Renal pelvis (tissue), 12 donors: ENCODE results near the gene LRRC10B. TPM values are rescaled to one million over a fixed set of nuclear protein-coding genes. Genes with fewer than 3 reads are reported as not detected.
"Not testable (repeated sequence)": the region's sequence is repeated elsewhere in the genome, so short reads cannot be mapped to it uniquely, and the experiment has no call there.

ENCODE experiments used
- DNase-seq: peaks from one replicate; pipeline ENCODE4 v3.0.0-alpha.2; 2013
- long read RNA-seq, 16 experiments: transcript quantifications; one replicate each; lab custom pipeline, GENCODE V29; 2026
- polyA plus RNA-seq, 3 donors: library from polyadenylated mRNA; unstranded; fragments of 120-200 nt; gene quantifications; one replicate each; pipeline ENCODE4 v1.2.1, GENCODE V29; 2013; ENCODE audit not compliant: insufficient read length in 3 of 3

LRRC10B gene
- polyA plus RNA-seq: 1 to 10 TPM; 1.2 to 2.3 (median 1.4) TPM
- long read RNA-seq, donor 1, transcript LRRC10B-201 (1 exons, 2,219 nt): major isoform, 8 of 8 reads
- long read RNA-seq, donor 1, partial matches to known transcripts: 0 of 8 reads
- long read RNA-seq, donor 1, other reads (novel, unspliced or antisense): 0 of 8 reads
- long read RNA-seq, donor 2, partial matches to known transcripts: 0 of 2 reads
- long read RNA-seq, donor 2, other reads (novel, unspliced or antisense): 0 of 2 reads
- long read RNA-seq, donor 3, partial matches to known transcripts: 0 of 4 reads
- long read RNA-seq, donor 3, other reads (novel, unspliced or antisense): 0 of 4 reads
- long read RNA-seq, donor 4, partial matches to known transcripts: 0 of 1 reads
- long read RNA-seq, donor 4, other reads (novel, unspliced or antisense): 0 of 1 reads
- long read RNA-seq, donor 5, partial matches to known transcripts: 0 of 3 reads
- long read RNA-seq, donor 5, other reads (novel, unspliced or antisense): 0 of 3 reads
- long read RNA-seq, donor 6, partial matches to known transcripts: 0 of 2 reads
- long read RNA-seq, donor 6, other reads (novel, unspliced or antisense): 0 of 2 reads
- long read RNA-seq, donor 7, transcript LRRC10B-201 (1 exons, 2,219 nt): major isoform, 6 of 6 reads
- long read RNA-seq, donor 7, partial matches to known transcripts: 0 of 6 reads
- long read RNA-seq, donor 7, other reads (novel, unspliced or antisense): 0 of 6 reads
- long read RNA-seq, donor 8: 0 reads
- long read RNA-seq, donor 9, partial matches to known transcripts: 0 of 2 reads
- long read RNA-seq, donor 9, other reads (novel, unspliced or antisense): 0 of 2 reads
- long read RNA-seq, donor 10, partial matches to known transcripts: 0 of 3 reads
- long read RNA-seq, donor 10, other reads (novel, unspliced or antisense): 0 of 3 reads
- long read RNA-seq, donor 11, partial matches to known transcripts: 0 of 2 reads
- long read RNA-seq, donor 11, other reads (novel, unspliced or antisense): 0 of 2 reads
- long read RNA-seq, donor 12, partial matches to known transcripts: 0 of 2 reads
- long read RNA-seq, donor 12, other reads (novel, unspliced or antisense): 0 of 2 reads
- long read RNA-seq, donor 13: 0 reads
- long read RNA-seq, donor 14: 0 reads
- long read RNA-seq, donor 15, transcript LRRC10B-201 (1 exons, 2,219 nt): major isoform, 6 of 6 reads
- long read RNA-seq, donor 15, partial matches to known transcripts: 0 of 6 reads
- long read RNA-seq, donor 15, other reads (novel, unspliced or antisense): 0 of 6 reads
- long read RNA-seq, donor 16, partial matches to known transcripts: 0 of 2 reads
- long read RNA-seq, donor 16, other reads (novel, unspliced or antisense): 0 of 2 reads

DNA sequence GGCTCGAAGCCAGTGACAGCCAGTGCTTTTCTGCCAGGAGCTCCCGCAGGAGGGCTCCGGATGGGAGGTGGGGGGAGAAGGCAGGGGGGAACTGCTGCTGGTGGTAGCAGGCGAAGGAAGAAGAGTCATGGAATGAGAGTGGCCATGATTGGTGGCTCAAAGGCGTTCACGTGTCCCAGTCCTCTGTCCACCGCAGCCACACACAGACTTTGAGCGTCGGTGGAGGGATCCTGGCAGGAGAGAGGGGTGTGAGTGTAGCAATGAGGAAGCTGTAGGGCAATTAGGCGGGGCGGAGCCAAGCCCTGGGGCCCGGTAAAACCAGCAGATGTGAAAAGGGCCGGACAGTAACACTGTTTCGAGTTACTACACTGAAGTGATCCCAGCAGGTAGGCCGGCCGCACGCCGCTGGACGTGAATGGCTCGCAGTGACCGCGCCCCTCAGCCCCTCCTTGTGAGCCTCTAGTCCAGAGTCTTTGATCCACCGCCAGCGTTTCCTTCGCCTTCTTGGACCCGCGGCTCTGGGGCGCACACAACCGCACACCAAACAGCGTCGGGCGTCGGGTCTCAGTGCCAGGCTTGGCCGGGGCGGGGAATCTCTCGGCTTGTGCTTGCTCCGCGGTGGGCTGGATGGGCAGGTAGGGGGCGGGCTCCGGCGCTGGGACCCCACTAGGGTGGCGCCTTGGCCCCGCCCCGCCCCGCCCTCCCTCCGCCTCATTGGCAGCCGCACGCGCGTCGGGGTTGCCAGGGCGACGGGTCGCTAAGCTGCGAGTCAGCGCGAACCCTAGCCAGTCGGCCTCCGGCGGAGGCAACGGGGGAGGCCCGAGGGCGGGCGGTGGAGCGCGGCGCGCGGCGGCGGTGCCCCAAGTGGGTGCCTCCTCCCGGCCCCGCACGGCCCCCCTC lies at the start of gene LRRC10B:
Gene LRRC10B, plus strand, starts transcription at position 788 of the 900 bp plus-strand sequence. CDS start 250 bp downstream, outside the sequence.
- peak; percentile 75 for DNase-seq

DNA sequence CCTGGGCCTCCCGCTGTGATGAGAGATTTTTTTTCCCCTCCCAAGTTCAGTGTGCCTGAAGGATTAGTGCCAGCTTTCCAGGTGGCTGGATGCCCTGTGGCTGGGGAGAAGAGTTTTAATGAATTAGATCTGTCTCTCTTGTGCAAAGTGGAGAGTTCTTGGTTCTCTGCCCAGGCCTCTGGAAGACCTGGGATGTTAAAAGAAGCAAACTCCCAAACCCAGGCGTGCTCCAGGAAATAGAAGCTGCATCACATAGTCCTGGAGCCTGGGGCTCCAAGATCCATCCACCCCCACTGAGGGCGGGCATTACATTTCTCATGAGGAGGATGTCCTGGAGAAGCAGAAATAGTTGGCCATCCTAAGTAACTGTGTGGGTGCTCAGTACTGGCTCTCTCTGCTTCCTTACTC lies 48.1 kb upstream of the LRRC10B start:
- DNase-seq: no peak

DNA sequence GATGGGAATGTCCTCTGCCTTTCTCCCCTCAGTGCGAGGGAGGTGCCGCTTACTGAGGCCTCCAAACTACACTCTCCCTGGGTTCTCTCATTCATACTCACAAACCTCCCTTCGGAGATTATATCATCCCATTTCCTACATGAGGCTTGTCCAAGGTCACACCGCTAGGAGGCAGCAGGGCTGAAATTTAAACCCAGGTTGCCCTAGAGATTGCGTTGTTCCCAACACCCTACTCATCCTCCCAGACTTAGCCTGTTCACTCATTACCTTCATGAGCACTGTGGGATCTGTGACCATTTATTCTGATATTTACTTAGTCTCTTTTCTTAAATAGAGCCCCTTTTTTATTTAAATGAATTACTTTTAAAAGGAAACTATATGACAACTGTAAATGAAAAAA lies 47.6 kb upstream of the LRRC10B start:
- no peak for DNase-seq

DNA sequence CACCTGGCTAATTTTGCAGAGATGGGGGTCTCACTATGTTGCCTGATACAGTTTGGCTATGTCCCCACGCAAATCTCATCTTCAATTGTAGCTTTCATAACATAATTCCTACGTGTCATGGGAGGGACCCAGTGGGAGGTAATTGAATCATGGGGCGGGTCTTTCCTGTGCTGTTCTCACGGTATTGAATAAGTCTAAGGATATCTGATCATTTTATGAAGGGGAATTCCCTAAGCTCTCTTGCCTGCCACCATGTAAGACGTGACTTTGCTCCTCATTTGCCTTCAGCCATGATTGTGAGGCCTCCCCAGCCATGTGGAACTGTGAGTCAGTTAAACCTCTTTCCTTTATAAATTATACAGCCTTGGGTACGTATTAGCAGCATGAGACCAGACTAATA lies 40.9 kb upstream of the LRRC10B start:
- DNase-seq: not testable (repeated sequence)

DNA sequence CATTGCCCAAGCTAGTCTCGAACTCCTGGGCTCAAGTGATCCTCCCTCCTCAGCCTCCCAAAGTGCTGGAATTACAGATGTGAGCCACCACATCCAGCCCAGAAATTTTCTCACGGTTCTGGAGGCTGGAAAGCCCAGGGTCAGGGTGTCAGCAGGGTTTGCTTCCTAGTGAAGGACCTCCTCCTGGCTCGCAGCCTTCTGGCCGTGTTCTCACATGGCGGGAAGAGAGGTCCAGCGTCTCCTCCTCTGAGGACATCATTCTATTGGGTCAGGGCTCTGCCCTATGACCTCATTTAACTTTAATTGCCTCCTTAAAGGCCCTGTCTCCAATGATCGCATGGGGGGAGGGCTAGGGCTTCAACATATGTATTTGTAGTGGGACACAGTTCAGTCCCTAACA lies 40.5 kb upstream of the LRRC10B start:
- DNase-seq: no peak

DNA sequence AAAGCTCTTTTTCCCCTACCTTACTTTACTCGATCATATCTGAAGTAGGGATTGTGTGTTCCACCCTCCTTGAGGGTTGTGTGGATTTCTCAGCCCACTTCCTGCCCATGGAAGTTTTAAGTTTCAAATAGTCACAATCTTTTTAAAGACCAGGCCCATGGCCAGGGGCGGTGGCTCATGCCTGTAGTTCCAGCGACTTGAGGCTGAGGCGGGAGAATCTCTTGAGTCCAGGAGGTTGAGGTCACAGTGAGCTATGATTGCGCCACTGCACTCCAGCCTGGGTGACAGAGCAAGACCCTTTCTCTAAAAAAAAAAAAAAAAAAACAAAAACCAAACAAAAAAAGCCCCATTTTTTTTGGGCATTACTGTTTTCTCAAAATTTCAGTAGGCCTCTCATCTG lies 36.3 kb upstream of the LRRC10B start:
- DNase-seq: no peak

DNA sequence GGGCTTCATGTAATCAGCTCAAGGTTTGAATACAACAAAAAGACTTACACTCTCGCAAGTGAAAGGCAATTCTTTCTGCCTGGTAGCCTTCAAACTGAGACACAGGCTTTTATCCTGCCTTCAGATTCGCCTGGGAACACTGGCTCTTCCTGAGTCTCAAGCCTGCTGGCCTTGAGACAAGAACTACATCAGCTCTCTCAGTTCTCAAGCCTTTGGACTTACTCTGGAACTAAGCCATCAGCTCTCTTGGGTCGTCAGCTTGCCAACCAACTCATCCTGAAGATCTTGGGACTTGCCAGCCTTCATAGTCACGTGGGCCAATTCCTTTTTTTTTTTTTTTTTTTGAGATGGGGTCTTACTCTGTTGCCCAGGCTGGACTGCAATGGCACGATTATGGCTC lies 35.7 kb upstream of the LRRC10B start:
- DNase-seq: no peak

DNA sequence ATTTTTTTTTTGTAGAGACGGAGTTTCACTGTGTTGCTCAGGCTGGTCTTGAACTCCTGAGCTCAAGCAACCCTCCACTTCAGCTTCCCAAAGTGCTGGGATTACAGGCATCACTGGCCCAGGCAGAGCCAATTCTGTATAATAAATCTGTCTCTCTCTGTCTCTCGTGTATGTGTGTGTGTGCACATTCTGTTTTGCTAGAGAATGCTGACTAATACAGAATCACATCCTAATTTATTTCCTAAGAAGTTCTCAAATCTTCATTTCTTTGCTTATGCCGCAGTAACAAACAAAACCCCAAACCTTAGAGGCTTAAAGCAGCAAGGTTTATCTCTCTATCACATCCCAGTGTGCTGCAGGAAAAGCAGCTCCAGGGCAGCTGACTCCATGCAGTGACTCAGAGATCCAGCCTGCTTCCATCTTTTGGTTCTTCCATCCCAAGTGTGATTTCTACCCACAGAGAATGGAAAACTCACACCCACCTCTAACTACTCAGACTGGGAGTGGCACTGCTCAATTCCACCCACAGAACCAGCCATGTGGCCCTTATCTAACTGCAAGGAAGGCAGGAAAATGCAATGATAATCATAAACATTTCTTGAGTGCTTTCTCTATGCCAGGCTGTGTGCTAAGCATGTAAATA lies 35.1 kb upstream of the LRRC10B start:
- DNase-seq: no peak

DNA sequence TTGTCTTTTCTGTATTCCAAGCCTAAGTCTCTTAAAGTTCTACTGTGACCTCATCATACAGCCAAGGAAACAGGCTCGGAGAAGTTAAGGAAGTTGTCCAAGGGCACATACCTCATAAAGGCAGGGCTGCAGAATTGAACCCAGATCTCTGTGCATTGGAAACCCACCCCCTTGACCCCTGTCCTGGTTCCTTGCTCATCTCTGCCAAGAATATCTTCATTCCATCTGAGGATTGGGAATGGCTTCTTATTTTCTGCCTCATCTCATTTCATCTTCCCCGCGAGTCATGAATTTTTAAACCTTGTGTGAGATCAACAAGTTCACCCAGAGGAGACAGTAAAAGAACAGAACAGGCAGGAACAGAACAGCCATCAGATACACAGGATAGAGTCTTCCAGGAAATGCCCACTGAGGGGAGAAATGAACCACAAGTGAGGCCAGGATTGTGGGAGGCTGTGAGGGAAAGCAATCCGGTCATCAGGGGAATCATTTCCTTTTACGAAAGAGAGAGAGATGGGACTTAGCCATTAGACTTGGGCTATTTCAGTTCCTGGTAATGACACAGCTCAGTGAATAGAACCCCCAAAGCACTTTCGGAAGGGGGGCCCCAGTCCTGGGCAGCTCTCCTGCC lies 34.4 kb upstream of the LRRC10B start:
- DNase-seq: no peak

DNA sequence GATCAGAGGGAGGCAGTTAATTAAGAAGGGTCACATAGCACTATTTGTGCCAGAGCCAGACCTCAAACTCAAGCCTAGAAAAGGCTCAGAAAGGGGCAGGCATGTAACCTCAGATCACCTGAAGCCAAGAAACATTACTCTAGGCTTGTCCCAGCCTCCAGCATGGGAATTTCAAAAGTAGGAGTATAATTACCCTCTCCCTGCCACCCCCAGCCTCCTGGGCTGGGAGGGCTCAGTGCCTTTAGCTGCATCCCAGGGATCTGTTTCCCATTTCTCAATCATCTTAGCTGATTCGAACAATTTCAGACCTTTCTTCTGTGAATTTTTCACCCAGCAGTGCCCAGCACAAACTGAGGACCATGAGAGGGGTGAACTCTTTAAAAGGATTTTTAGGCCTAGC lies 33.1 kb upstream of the LRRC10B start:
- no peak for DNase-seq

DNA sequence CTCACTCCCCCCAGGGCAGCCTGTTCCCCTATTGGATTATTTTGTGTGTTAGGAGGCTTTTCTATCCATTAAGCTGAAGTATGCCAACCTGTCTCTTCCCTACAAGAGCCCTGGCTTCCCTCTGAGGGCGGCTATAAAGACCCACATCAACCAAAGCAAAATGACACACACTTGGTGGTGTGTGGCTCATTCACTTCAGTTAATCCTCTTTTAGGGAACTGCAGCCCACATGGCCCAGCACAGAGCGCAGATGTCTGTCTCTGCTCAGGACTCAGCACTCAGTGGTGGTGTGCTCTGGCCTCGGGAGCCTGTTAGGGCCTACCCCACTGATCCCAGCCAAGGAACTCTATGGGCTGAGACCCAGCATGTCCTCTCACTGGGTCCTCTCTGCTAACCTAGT lies 32.2 kb upstream of the LRRC10B start:
- no peak for DNase-seq

DNA sequence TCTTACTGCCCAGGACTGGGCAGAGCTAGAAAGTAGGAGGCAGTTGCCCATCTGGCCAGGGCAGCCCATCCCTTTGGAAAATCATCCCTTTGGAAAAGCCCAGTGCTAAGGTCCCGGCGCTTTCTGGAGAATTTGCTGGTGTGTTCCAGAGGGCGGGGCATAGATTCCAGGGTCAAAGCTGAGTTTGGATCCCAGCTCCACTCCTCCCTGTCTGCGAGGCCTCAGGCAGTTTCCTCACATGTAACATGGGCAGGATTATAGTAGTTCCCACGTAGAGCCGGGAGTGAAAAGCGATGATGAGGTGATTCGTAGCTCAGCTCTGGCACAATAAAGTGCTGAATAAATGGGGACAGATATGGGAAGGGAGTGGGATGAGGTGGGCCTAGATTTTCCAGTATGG lies 31.4 kb upstream of the LRRC10B start:
- no peak for DNase-seq

DNA sequence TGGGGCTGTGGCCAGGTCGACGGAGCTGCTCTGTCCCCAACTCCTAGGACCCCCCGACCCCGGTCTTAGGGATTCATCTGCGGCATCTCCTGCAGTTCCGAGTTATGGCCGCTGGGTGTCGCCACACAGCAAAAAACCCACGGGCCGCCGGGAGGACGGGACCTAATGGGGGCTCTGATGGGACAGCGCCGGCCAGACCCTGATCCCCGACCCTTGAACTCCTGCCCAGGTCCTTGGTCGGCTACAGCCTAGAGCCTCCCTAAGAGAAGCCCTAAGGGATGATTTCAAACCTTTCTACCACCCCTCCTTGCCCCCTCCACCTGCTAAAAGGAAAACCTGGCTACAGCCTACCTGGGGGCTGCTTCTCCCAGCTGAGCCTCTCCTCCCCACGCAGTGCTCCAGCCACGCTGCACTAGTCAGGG lies 30.8 kb upstream of the LRRC10B start:
- DNase-seq: no peak

DNA sequence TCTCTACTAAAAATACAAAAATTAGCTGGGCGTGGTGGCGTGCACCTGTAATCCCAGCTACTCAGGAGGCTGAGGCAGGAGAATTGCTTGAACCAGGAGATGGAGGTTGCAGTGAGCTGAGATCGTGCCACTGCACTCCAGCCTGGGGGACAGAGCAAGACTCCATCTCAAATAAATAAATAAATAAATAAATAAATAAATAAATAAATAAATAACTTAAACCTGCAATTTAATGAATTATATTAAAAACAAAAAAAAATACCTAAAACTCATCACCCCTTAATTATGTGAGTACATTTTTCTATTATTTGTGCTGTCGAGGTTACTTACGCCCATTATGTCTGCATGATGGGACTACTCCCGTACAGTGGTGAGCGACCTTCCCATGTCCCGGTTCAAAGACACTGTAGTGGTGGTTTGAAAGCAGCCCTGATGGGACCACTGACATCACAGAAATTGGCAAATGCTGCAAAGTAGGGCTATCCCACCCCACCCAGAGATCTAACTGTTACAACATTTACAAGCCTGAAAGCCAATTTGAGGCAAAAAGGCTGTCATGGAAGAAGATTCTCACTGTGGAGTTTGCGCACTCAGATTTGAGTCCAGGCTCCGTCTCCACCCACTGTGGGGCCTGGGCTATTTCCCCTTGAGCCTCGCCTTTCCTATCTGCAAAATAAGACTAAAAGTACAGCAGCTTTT lies 29.0 kb upstream of the LRRC10B start:
- not testable (repeated sequence) for DNase-seq

DNA sequence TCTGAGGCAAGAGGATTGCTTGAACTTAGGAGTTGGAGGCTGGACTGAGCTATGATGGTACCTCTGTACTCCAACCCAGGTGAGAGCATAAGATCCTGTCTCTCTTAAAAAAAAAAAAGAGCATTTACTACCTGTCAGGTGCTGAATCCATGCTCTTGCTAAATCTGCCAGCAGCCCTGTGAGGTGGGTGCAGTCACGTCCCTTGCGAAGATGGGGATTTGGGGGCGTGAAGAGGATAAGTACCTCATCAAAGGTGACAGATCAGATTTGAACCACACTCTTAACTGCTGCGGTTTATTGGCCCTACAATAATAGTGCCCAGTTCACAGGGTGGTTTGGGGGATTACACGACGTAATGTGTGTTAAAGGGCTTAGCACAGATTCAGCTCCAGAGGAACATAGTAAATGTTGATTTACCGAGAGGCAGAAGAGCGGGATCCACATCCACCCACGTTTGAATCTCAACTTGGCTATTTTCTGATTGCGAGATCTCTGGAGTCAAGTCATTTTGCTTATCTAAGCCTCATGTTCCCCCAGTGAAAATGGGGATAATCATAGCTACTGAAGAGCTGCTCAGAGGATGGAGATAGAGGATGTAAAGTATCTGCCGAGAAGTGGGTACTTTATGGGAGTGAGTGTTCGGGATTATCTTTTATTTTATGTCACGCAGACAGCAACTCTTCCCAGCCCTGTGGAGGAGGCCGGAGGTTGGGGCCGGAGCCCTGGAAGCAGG lies 28.1 kb upstream of the LRRC10B start:
- no peak for DNase-seq

DNA sequence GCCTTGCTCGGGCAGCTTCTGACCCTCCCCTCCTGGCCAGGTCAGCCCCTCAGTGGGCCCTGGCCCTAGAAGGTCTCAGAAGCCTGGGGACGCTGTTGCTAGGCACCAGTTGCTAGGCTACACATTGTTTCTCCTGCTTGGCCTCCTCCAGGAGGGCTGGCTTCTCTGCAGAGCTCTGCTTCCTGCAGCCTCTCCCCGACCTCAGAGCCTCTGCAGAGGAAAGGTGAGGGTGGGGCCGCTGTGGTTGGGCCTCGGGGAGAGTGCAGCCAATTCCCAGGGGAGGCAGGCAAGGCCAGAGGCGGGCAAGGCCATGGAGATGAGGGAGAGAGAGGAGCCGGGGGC lies 27.6 kb upstream of the LRRC10B start:
- peak; percentile 78 for DNase-seq

DNA sequence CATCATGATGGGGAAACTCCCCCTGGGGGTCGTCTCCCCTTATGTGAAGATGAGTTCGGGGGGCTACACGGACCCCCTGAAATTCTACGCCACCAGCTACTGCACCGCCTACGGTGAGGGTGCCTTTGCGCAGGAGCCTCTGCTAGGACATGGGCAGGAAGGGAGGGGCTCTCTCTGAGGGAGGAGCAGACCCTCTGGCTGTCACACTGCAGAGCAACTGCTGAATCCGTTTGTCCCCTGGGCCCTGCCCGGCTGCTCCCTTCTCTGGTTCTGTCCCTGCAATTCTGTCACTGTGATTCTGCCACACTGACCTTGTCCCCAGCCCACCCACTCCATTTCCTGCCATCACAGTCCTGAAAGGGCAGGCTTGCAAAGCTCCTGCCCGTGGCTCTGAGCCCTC lies 26.7 kb upstream of the LRRC10B start:
- no peak for DNase-seq

DNA sequence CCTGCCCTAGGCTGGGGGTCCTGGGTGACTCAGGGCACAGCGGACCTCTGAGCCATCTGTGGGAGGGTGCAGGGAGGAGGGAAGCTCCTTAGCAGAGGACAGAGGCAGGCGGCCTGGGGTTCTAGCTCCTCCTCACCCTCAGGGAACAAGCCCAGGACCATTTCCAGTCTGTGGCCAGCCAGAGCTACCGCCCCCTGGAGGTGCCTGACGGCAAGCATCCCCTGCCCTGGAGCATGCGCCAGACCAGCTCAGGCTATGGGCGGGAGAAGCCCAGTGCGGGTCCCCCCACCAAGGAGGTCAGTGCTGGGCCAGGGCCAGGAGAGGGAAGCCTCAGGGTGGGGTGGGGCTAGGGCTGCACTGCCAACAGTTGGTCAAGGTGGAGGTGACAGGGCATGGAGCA lies 26.0 kb upstream of the LRRC10B start:
- no peak for DNase-seq

DNA sequence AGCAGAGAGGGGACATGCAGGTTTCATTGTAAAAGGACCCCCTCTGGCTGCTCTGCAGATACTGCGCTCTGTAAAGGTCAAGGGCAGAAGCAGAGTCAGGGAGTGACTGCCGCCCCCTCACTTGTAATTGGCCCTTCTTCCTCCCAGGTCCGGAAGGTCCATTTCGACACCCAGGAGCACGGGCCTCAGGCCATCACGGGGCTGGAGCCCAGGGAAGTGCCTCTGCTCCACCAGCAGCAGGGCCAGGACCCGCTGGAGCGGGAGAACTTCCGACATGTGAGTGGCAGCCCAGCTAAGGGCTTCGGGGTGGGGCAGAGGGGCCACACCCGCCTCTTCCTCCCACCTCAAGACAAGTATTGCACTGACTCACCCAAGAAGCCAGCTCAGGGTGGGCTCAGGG lies 24.0 kb upstream of the LRRC10B start:
- DNase-seq: no peak
